HepG2 (cell line): ENCODE data around the gene TMEM129. TPM values are rescaled to one million over a fixed set of nuclear protein-coding genes. Genes with fewer than 3 reads are reported as not detected.
A peak's percentile ranks its signal among the peaks of the same experiment; 100 is the strongest.

ENCODE experiments used
- ARID3A ChIP-seq: IDR thresholded peaks from 2 replicates; pipeline ENCODE4 v1.6.1; 2012; ENCODE audit warnings: low read depth, low read length, improper control_type of control experiment
- FOSL1 ChIP-seq: sonication (generic); formaldehyde crosslinking; IDR thresholded peaks from 2 replicates; pipeline ENCODE4 v1.9.0; 2021; ENCODE audit warnings: missing genetic modification reagents, borderline replicate concordance
- FOSL2 ChIP-seq: sonication (generic); formaldehyde crosslinking; IDR thresholded peaks from 2 replicates; pipeline ENCODE4 v1.4.0; 2020; ENCODE audit warnings: missing genetic modification reagents
- GABPB1 ChIP-seq: IDR thresholded peaks from 2 replicates; pipeline ENCODE4 v1.6.1; 2016; ENCODE audit warnings: mild to moderate bottlenecking, missing genetic modification reagents, moderate library complexity, missing compliant biosample characterization
- HMG20A ChIP-seq: IDR thresholded peaks from 2 replicates; pipeline ENCODE4 v1.6.1; 2016; ENCODE audit warnings: borderline replicate concordance
- HNF1B ChIP-seq: sonication (generic); formaldehyde crosslinking; IDR thresholded peaks from 2 replicates; pipeline ENCODE4 v1.5.1; 2020; ENCODE audit warnings: mild to moderate bottlenecking, moderate library complexity, missing genetic modification reagents
- IRF1 ChIP-seq: sonication (generic); formaldehyde crosslinking; IDR thresholded peaks from 2 replicates; pipeline ENCODE4 v1.4.0; 2020; ENCODE audit warnings: low read depth, mild to moderate bottlenecking, missing genetic modification reagents
- MED8 ChIP-seq: sonication (generic); formaldehyde crosslinking; IDR thresholded peaks from 2 replicates; pipeline ENCODE4 v1.8.1; 2023; ENCODE audit warnings: mild to moderate bottlenecking, missing genetic modification reagents; ENCODE audit not compliant: insufficient replicate concordance
- NFYC ChIP-seq: IDR thresholded peaks from 2 replicates; pipeline ENCODE4 v1.6.1; 2016; ENCODE audit warnings: missing genetic modification reagents, missing compliant biosample characterization
- PBX2 ChIP-seq: IDR thresholded peaks from 2 replicates; pipeline ENCODE4 v1.6.1; 2016; ENCODE audit warnings: control low read depth
- PTBP1 ChIP-seq: fragments of 200-400 bp; formaldehyde crosslinking; IDR thresholded peaks from 2 replicates; pipeline ENCODE4 v1.6.1; 2018; ENCODE audit warnings: low read length, low read depth; ENCODE audit not compliant: poor library complexity, severe bottlenecking
- RORA ChIP-seq: sonication (generic); formaldehyde crosslinking; IDR thresholded peaks from 2 replicates; pipeline ENCODE4 v1.5.0; 2020; ENCODE audit warnings: mild to moderate bottlenecking, missing genetic modification reagents, moderate library complexity
- ZNF142 ChIP-seq: sonication (generic); formaldehyde crosslinking; IDR thresholded peaks from 2 replicates; pipeline ENCODE4 v1.4.0; 2020; ENCODE audit warnings: missing genetic modification reagents
- ZNF224 ChIP-seq: sonication (generic); formaldehyde crosslinking; IDR thresholded peaks from 2 replicates; pipeline ENCODE4 v1.5.0; 2020; ENCODE audit warnings: mild to moderate bottlenecking, missing genetic modification reagents
- ZNF580 ChIP-seq: IDR thresholded peaks from 2 replicates; pipeline ENCODE4 v1.6.1; 2016; ENCODE audit warnings: low read depth, borderline replicate concordance
- polyA plus RNA-seq, 8 experiments: library from polyadenylated mRNA; depleted of rRNA in 3 of 8; stranded (reverse) in 7 of 8; unstranded in 1 of 8; fragments of >200 nt; fragmentation: Illumina TruSeq in 4 of 8; extraction: Trizol in 4 of 8; gene quantifications; 2 replicates each; pipeline versions ENCODE4 v1.2.1 to v1.2.3, GENCODE V29; 2011 to 2016; ENCODE audit warnings: low read depth in 4 of 8, missing spikeins in 1 of 8, mixed read lengths in 1 of 8; ENCODE audit not compliant: insufficient read depth in 1 of 8
- total RNA-seq, 5 experiments: library from RNA; depleted of rRNA; stranded (reverse); fragments of >200 nt; fragmentation: Illumina TruSeq; extraction: Trizol; gene quantifications; 2 replicates each; pipeline ENCODE4 v1.2.3, GENCODE V29; 2016; ENCODE audit warnings: low read depth in 1 of 5
- TF ChIP-seq, protein P1 (sequence below): sonication (generic); formaldehyde crosslinking; IDR thresholded peaks from 2 replicates; pipeline ENCODE4 v1.8.1; 2023; ENCODE audit warnings: missing genetic modification reagents, mild to moderate bottlenecking, borderline replicate concordance

TMEM129 gene
- total and polyA plus RNA-seq, 2 of the 13 experiments (the other 11 are each of a cell fraction or from before 2014, with no cell fraction given): 19.0 to 25.8 TPM

DNA sequence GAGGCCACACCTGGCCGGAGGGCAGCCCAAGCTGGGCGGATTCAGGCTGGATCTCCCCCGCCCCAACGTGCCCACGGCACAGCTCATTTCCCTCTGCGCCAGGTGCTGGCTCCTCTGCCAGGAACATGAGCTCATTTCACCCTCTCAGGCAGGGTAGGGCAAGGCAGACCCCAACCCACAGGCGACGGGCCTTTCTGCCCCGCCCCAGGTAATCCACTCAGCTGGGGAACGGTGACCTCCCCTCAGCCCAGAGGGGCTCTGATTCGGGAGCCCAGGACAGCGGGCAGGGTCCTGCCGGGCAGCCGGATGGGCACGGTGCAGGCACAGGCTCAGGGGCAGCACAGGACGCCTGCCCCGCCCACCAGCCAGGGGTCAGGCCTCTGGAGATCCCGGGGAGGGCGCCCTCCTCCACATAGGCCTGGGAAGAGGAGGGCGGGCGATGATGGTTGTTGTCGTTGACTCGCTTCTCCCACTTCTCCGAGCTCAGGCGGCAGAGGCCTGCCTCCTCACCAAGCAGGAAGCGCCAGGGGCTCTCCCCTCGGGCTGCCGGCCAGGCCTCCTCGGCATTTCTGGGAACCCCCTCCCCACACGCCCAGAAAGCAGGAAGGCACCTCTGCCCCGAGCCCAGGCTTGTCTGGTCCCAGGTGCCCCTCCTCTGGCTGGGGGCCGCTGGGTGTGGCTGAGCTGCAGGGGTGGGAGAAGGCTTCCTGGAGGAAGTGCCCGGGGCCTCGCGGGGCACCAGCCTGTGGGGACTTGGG is 31.3 kb upstream of the TMEM129 start (continued):
- TF ChIP-seq ZNF224: no peak
- TF ChIP-seq ARID3A: no peak
- no peak for TF ChIP-seq PTBP1
- 0 out of 2 replicates have a peak, but pooled peaks have one; percentile 19 for TF ChIP-seq NFYC
- peak; percentile 48 for TF ChIP-seq GABPB1 (CRISPR knock-in tag)
- TF ChIP-seq HNF1B (CRISPR knock-in tag): peak; percentile 75; the same call in 1 of the 2 replicates
- TF ChIP-seq PBX2 (CRISPR knock-in tag): no peak
- TF ChIP-seq FOSL1 (CRISPR knock-in tag): no peak
- TF ChIP-seq RORA (CRISPR knock-in tag): no peak
- no peak for TF ChIP-seq ZNF580
- TF ChIP-seq, protein P1, sequence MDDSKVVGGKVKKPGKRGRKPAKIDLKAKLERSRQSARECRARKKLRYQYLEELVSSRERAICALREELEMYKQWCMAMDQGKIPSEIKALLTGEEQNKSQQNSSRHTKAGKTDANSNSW: 0 out of 2 replicates have a peak, but pooled peaks have one; percentile 12
- TF ChIP-seq ZNF142 (CRISPR knock-in tag): 0 out of 2 replicates have a peak, but pooled peaks have one; percentile 28
- peak; percentile 7; the same call in 1 of the 2 replicates for TF ChIP-seq HMG20A (CRISPR knock-in tag)
- TF ChIP-seq MED8 (CRISPR knock-in tag): no peak
- no peak; the same call in 1 of the 2 replicates for TF ChIP-seq FOSL2
- TF ChIP-seq IRF1 (CRISPR knock-in tag): no peak
